Spleen (tissue), 11 donors: Measurements from ENCODE around the gene MXD4. TPM values are rescaled to one million over a fixed set of nuclear protein-coding genes. Genes with fewer than 3 reads are reported as not detected.

ENCODE experiments used
- DNase-seq: peaks from one replicate; pipeline ENCODE4 v3.0.0-alpha.2; 2020
- H3K27ac ChIP-seq, 8 donors: fragments of 200-600 bp; sonication (generic) in 7 of 8; 1 replicate in 4 of 8; 2 replicates in 4 of 8; pipeline versions ENCODE4 v1.5.0 to v1.8.0; 2016 to 2021; ENCODE audit warnings: inconsistent platforms in 4 of 8, mild to moderate bottlenecking in 4 of 8, moderate library complexity in 1 of 8
- H3K27me3 ChIP-seq, 7 donors: fragments of 200-600 bp; sonication (generic) in 6 of 7; replicated peaks in 1 of 7; 1 replicate in 4 of 7; 2 replicates in 3 of 7; pipeline versions ENCODE4 v1.5.0 to v1.8.0; 2016 to 2021; ENCODE audit warnings: inconsistent platforms in 3 of 7, mild to moderate bottlenecking in 1 of 7
- H3K36me3 ChIP-seq, 6 donors: fragments of 200-600 bp; sonication (generic) in 5 of 6; 1 replicate in 4 of 6; 2 replicates in 2 of 6; pipeline versions ENCODE4 v1.5.0 to v1.8.0; 2016 to 2021; ENCODE audit warnings: inconsistent platforms in 2 of 6
- H3K4me1 ChIP-seq, 6 donors: fragments of 200-600 bp; sonication (generic) in 5 of 6; 1 replicate in 3 of 6; 2 replicates in 3 of 6; pipeline versions ENCODE4 v1.5.0 to v1.8.0; 2016 to 2021; ENCODE audit warnings: inconsistent platforms in 3 of 6
- H3K4me3 ChIP-seq, 8 donors: fragments of 200-600 bp; sonication (generic) in 7 of 8; 1 replicate in 4 of 8; 2 replicates in 4 of 8; pipeline versions ENCODE4 v1.5.0 to v1.8.0; 2016 to 2021; ENCODE audit warnings: inconsistent platforms in 4 of 8, mild to moderate bottlenecking in 4 of 8, moderate library complexity in 2 of 8
- H3K9me3 ChIP-seq, 8 donors: fragments of 200-600 bp; sonication (generic) in 7 of 8; 1 replicate in 4 of 8; 2 replicates in 4 of 8; pipeline versions ENCODE4 v1.5.0 to v1.8.0; 2016 to 2021; ENCODE audit warnings: inconsistent platforms in 4 of 8
- CTCF ChIP-seq, 11 experiments: fragments of 200-600 bp in 7 of 11; fragments of 450-650 bp in 4 of 11; sonication (generic) in 4 of 11; IDR thresholded peaks in 8 of 11; conservative IDR thresholded peaks in 3 of 11; 1 replicate in 7 of 11; 2 replicates in 4 of 11; pipeline versions ENCODE4 v1.4.0 to v1.8.0; 2016 to 2021; ENCODE audit warnings: antibody characterized with exemption in 11 of 11, inconsistent platforms in 4 of 11, mild to moderate bottlenecking in 1 of 11
- POLR2A ChIP-seq, 3 donors: fragments of 450-650 bp; IDR thresholded peaks; one replicate each; pipeline ENCODE4 v1.5.1; 2017; ENCODE audit warnings: antibody characterized with exemption in 3 of 3, mild to moderate bottlenecking in 1 of 3
- POLR2AphosphoS5 ChIP-seq, 3 donors: sonication (generic); formaldehyde crosslinking; IDR thresholded peaks; one replicate each; pipeline ENCODE4 v1.5.1; 2017; ENCODE audit warnings: antibody characterized with exemption in 3 of 3
- WGBS, 5 donors: extraction: QIAGEN DNeasy Blood & Tissue Kit in 3 of 5; methylation state at CpG; one replicate each; pipeline versions ENCODE4 v1.1.5 to v1.1.7; 2013 to 2018; 5-methylcytosine and 5-hydroxymethylcytosine counted together
- intact Hi-C: fragments of 100-400 bp; cut with DNase I; formaldehyde crosslinking; loops from one replicate; pipeline ENCODE4 v1.15.0; 2023; ENCODE audit warnings: low total_unique reads
- polyA plus RNA-seq, 3 donors: library from polyadenylated mRNA; stranded (reverse); fragments of 200-250 nt; gene quantifications; one replicate each; pipeline ENCODE4 v1.2.1, GENCODE V29; 2013
- total RNA-seq, 7 donors: library from RNA; depleted of rRNA in 3 of 7; stranded (reverse); fragments of >200 nt in 3 of 7; fragmentation: NEBNext Ultra II Directional in 4 of 7; extraction: Animal tissue kit (Norgen Biotek cat#: 25700) in 4 of 7; gene quantifications; one replicate each; pipeline versions ENCODE4 v1.1.0 to v1.2.1, GENCODE V29; 2016 to 2021
- donor health status: healthy with polysubstance abuse.
- donor health status: DM: no; HTN: no; CAD: no; lungs with moderate emphysema.
- donor health status: DM: no; HTN: no; CAD: no.
- donor health status: Bipolar disorder and iron deficiency.
- donor health status: healthy.
- donor health status: DM: no; HTN: no; CAD: no.
- donor health status: DM: yes; HTN: yes; CAD: no.

Gene MXD4
- total and polyA plus RNA-seq, 10 donors, result 36.0 to 128 (median 106) TPM

- Histone ChIP-seq H3K4me1 (peaks cover 8 to 96% (median 58%) of the 10 kb centered on the region in 6 donors), H3K9me3 (no peaks in the 10 kb centered on the region), H3K27ac (peak overlapping the region in 7 of 8 donors; percentile 65 to 90 (median 77)), H3K4me3 (no peak overlapping the region), H3K27me3 (no peaks in the 10 kb centered on the region), H3K36me3 (peaks cover 0 to 98% (median 67%) of the 10 kb centered on the region in 6 donors)
- DNase-seq, result peak; percentile 71
- WGBS, 5 donors, result 83 to 98% (median 92%) methylated on average over 25 to 30 of the region's 30 CpGs
- peak in 2 of 3 donors; percentile 1 to 17 for TF ChIP-seq POLR2AphosphoS5 (IDR thresholded peaks at IDR 0.05)
- no peak for TF ChIP-seq POLR2A (IDR thresholded peaks at IDR 0.05)
- no peak for TF ChIP-seq CTCF (IDR thresholded peaks at IDR 0.05 in 8 of 11, conservative IDR thresholded peaks at IDR 0.05 in 3 of 11)
- intact Hi-C loops, result no loop called here
Observed at GRCh38 chr4:2250357-2251072, 11.4 kb downstream of the MXD4 start.

- 84 to 90% (median 85%) methylated on average over 20 to 26 of the region's 26 CpGs for WGBS, 5 donors
- peaks cover 13 to 96% (median 58%) of the 10 kb centered on the region in 6 donors for H3K4me1 ChIP-seq
- peaks cover 0 to 91% (median 64%) of the 10 kb centered on the region in 6 donors for H3K36me3 ChIP-seq
- peak in 2 of 3 donors; percentile 13 to 20 for TF ChIP-seq POLR2AphosphoS5 (IDR thresholded peaks at IDR 0.05)
- no peak for TF ChIP-seq CTCF (IDR thresholded peaks at IDR 0.05 in 8 of 11, conservative IDR thresholded peaks at IDR 0.05 in 3 of 11)
- intact Hi-C loops, result no loop called here
- DNase-seq, result peak; percentile 72
- no peaks in the 10 kb centered on the region for H3K9me3 ChIP-seq
- no peak overlapping the region for H3K4me3 ChIP-seq
- H3K27ac ChIP-seq, result peak overlapping the region; percentile 62 to 90 (median 76)
- no peaks in the 10 kb centered on the region for H3K27me3 ChIP-seq
Observed at GRCh38 chr4:2249526-2250356, 12.2 kb downstream of the MXD4 start.

- TF ChIP-seq POLR2AphosphoS5 (IDR thresholded peaks at IDR 0.05) (peak; percentile 44 to 82 (median 74)), CTCF (IDR thresholded peaks at IDR 0.05 in 8 of 11, conservative IDR thresholded peaks at IDR 0.05 in 3 of 11) (no peak), POLR2A (IDR thresholded peaks at IDR 0.05) (no peak)
- peak; percentile 82 for DNase-seq
- intact Hi-C loops, result no loop called here
- H3K27me3 ChIP-seq, result no peaks in the 10 kb centered on the region
- H3K9me3 ChIP-seq, result no peaks in the 10 kb centered on the region
- peaks cover 0 to 82% (median 59%) of the 10 kb centered on the region in 6 donors for H3K36me3 ChIP-seq
- peaks cover 19 to 96% (median 60%) of the 10 kb centered on the region in 6 donors for H3K4me1 ChIP-seq
- peak overlapping the region; percentile 62 to 90 (median 76) for H3K27ac ChIP-seq
- 44 to 78% (median 67%) methylated on average over 3 to 10 of the region's 10 CpGs for WGBS, 5 donors
- H3K4me3 ChIP-seq, result no peak overlapping the region
Observed at GRCh38 chr4:2248821-2249261, 13.1 kb downstream of the MXD4 start.
